GM10266 (cell line): Measurements from ENCODE around the gene GALNT13.

Experiments used
- DNase-seq: peaks from one replicate; pipeline ENCODE4 v3.0.0; 2012; ENCODE audit errors: extremely low spot score
- TF ChIP-seq, protein P1 (sequence below): IDR thresholded peaks from 2 replicates; pipeline ENCODE4 v1.5.1; 2012; ENCODE audit warnings: mild to moderate bottlenecking, low read depth; ENCODE audit not compliant: control insufficient read depth, insufficient read depth; ENCODE audit errors: missing control alignments

The GALNT13 gene

DNA sequence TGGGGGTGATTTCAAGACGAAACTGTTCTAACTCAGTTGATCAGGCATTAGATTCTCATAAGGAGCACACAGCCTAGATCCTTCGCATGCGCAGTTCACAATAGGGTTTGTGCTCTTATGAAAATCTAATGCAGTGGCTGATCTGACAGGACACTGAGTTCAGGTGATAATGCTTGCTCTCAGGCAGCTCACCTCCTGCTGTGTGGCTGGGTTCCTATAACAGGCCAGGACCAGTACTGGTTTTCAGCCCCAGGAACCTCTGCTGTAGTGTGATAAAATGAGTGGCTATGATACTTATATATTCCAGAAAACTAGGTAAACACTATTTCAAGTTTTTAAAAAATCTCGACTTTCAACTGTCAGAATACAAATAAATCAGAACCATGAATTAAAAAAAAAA lies 271.4 kb downstream of the GALNT13 start:
- DNase-seq: no peak
- TF ChIP-seq, protein P1, sequence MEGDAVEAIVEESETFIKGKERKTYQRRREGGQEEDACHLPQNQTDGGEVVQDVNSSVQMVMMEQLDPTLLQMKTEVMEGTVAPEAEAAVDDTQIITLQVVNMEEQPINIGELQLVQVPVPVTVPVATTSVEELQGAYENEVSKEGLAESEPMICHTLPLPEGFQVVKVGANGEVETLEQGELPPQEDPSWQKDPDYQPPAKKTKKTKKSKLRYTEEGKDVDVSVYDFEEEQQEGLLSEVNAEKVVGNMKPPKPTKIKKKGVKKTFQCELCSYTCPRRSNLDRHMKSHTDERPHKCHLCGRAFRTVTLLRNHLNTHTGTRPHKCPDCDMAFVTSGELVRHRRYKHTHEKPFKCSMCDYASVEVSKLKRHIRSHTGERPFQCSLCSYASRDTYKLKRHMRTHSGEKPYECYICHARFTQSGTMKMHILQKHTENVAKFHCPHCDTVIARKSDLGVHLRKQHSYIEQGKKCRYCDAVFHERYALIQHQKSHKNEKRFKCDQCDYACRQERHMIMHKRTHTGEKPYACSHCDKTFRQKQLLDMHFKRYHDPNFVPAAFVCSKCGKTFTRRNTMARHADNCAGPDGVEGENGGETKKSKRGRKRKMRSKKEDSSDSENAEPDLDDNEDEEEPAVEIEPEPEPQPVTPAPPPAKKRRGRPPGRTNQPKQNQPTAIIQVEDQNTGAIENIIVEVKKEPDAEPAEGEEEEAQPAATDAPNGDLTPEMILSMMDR: no peak

DNA sequence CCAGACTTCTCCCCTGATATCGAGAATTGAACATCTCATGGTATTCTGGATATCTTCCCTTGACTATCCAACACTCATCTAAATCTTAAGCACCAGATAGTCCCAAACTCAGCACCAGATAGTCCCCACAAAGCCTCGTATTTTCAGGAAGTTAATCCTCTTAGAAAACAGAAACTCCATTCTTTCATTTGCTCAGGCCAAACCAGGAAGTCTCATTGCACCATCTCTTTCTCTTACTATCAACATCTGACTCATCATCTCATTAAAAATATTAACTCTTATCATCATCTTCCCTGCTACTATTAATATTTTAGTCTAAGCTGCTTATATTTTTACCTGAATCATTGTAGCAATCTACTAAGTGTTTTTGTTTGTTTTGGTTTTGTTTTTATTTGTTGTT lies 286.4 kb downstream of the GALNT13 start:
- TF ChIP-seq, protein P1: no peak
- no peak for DNase-seq

DNA sequence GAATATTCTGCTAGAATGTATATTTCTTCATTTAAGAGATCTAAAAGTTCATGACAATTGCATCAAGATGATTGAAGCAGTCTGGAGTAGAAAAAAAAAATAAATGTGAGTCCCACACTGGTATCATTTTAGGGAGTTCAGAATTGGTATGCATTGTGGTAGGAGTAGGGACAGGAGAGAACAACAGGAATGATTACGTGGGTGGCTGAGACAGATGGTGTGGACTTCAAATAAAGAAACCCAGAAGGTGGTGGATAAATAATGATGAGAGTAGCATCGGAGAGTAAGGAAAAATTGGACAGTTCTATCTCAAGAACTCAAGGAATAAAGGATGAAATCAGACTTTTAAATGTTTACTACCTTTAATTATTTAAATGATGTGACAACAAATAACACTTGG lies 289.6 kb downstream of the GALNT13 start:
- no peak for DNase-seq

DNA sequence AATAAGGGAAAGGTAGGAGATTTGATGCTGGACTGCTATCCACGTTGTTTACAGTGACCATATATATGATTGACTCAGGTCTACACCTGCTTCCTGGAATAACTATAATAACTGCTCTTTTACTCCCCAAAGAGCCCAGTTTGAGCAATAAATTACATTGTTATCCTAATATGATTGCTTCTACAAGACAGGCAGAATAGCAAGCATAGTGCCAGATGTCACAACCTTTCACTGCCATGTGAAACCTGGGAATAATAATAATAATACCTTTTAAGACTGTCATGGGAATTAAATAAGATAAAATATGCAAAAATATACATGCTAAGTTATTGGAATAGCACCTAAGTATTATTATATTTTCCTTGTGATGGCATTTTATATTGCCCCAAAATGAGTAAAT lies 298.7 kb downstream of the GALNT13 start:
- no peak for DNase-seq

More for the DNA sequence above, 289.6 kb downstream of the GALNT13 start:
- TF ChIP-seq, protein P1: no peak

DNA sequence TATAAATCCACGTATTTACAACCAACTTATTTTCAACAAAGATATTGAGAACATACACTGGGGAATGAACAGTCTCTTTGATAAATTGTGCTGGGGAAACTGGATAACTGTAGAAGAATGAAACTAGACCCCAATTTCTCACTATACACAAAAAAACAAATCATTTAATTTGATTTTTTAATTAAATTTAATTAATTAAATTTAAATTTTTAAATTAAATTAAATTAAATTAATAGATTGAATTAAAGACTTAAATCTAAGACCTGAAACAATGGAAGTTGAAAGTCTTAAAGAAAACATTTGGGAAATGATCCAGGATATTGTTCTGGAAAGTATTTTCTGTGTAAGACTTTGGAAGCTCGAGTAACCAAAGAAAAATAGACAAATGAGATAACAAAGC lies 301.4 kb downstream of the GALNT13 start:
- no peak for DNase-seq
- TF ChIP-seq, protein P1: no peak

More for the DNA sequence above, 298.7 kb downstream of the GALNT13 start:
- TF ChIP-seq, protein P1: no peak

DNA sequence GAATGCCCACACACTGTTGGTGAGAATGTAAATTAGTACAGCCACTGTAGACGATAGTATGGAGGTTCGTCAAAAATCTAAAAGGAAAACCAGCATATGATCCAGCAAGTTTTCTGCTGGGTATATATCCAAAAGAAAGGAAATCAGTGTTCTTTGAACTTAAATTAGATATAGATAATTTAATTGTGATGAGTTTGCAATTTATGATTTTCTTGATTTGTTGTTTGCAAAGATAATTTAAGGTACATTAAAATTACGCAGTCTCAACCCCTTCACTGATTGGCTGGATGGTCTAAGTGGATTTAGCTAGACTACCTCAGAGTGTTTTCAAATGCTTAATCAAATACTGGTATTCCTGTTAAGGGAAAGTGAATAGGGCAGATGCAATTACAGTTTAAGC lies 302.2 kb downstream of the GALNT13 start:
- TF ChIP-seq, protein P1: no peak
- no peak for DNase-seq

DNA sequence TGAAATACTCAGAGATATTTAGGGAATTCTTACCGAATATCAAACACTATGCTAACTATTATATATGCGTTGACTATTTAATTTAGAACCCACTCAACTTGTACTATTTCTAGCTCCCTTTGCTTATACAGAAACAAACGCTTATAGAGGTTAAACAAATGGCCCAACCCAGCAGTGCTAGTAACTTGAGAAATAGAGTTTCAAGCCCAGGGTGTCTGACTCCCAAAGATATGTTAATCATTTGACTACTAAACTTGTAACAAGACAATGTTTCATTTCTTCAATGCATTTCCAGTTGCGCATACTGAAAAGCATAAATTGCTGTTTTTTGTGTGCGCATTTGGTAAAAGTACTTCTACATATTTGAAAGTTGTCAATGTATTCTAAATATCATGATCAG lies 310.3 kb downstream of the GALNT13 start:
- DNase-seq: no peak
- TF ChIP-seq, protein P1: no peak
